Stimulated activated CD8-positive, alpha-beta memory T cell treated with anti-CD3 and anti-CD28 coated beads, Interleukin-15, amount 100 ng/mL, for 24 hours (primary cell): Measurements from ENCODE around the gene DLG2.

Experiments used
- DNase-seq: peaks from one replicate; pipeline ENCODE4 v3.0.0-alpha.2; 2020; ENCODE audit warnings: low read depth

DLG2 gene

DNA sequence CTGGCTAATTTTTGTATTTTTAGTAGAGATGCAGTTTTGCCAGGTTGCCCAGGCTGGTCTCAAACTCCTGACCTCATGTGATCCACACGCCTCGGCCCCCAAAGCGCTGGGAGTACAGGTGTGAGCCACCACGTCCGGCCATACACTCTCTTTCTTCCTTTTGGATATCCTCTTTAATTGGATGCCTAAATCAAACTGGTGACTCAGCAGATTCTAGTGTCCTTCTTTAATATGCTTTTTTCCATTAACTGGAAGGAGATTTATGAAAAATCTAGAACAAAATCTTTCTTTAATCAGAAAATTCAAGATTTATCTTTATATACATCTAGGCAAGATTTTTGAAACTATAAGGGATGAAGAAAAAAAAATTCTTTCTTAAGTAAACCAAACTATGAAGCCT, 1371.7 kb downstream of the DLG2 start:
- no peak for DNase-seq

DNA sequence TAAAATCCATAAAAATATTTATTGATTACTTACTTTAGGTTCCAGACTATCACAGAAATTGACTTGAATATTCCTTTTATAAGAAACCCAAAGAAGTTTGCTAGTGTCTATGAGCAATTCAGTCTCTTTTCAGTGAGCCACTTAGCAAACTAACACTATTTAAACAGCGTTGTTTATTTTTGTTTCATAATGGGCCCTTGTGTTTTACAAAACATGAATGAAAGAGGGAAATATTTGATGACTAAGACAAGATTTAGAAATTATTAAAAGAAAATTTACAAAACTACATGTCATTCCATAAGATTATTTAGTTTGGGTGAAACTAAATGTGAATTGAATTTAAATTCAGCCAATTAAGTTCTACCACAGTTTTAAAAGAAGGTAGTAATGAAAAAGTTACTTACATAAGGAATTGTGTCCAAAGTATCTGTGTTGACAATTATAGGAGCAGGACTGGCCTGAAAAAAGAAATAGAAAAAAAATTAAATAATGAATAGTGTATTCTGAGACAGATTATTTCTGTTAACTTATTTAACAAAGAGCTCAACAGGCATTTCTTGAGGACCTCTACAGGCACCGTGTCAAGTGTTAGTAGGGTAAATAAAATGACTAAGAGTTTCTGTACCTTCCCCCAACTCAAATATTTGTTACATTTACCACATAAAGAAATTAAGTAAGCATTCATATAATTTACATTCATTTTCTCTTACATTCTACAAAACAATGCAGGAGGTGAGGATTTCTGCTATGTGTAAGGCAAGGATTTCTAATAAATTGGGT, 1376.1 kb downstream of the DLG2 start:
- DNase-seq = no peak

DNA sequence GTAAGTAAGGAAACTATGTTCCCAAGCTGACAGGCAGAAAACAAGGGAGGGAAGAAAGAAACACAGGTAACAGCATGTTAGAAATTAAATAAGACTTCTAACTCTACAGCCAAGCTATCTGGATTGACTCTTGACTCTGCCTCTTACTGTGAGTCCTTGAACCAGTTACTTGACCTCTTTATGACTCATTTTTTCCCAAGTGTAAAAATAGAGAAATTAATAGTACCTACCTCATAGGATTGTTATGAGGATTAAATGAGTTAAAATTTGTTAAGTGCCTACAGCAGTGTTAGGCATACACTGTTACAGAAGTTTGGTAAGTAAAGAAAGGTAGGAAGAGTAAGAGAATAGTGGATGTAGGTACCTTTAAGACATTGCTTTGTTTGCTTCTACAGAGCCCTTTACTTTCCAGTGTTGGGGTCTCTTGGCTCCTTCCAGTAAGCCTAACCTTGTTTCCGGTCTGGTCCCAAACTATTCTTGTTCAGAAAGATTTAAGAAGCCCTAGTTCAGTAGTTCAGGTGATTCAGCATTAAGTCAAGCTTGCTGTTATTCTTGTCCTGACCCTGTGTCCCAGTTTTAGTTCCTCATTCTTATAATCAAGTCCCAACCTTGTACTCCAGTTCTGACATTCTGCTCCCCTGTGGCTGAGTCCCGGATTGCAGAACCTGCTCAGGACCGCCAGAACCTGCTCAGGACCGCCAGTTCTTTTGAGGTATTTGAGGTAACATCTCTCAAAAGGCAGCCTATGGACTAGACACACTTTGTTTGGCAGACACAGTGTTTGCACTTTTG, 1377.6 kb downstream of the DLG2 start:
- DNase-seq = no peak

DNA sequence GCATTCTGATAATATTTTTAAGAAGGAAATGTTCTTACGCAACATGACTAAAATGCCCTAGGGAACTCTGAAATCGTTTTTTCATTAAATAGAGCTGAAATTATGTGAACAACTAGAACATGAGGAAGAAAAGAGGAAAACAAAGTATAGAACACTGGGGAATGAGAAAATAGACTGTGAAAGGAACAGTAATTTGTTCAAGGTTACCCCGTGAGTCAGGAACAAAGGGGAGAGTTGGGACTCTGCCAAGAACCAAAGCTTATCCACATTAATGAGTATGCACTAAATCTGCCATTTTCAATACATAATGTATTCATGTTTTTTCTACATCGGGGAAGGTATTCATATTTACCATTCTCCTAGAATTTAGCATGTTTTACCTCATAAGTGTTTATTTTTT, 1379.2 kb downstream of the DLG2 start:
- no peak for DNase-seq

DNA sequence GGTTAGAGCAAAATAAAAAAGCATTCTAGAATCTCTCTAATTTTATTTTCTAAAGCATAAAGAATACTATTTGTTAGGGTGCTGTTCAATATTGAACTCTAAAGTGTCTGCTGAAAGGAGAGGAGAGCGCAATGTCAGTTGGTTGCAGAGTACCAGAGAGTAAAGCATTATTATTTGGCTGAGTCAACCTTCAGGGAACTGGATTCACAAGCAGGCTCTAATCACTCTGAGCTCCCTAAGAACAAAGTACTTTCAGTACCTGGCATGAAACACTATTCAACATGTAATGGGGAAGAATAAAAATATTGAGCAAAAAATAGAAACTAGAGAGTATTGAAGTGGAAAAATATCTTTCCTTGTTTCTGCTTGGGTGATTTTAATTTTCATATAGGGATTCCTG, 1380.0 kb downstream of the DLG2 start:
- no peak for DNase-seq

DNA sequence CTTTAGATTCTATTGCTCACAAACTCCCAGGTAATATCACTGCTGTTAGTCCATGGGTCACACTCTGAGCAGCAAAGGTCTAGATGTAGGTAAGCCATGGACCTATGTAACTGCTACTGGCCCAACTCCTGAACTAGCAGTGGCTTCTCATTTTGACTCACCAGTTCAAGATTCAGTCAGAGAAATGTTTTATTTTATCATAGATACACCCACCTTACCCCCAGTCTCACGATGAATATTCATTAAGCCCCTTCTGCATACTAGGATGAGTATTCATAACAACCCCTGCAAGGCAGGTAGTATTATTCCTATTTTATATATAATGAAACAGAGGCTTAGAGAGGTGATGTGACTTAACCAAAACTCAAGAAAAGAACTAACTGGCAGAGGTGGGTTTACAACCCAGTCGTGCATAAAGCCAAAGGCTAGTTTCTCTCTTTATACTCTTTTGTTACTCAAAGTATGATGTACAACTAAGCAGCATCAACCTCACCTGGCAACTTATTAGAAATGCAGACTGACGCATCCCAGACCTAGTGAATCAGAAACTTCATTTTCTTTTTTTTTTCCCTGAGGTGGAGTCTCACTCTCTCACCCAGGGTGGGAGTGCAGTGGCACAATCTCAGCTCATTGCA, 1383.4 kb downstream of the DLG2 start:
- no peak for DNase-seq

DNA sequence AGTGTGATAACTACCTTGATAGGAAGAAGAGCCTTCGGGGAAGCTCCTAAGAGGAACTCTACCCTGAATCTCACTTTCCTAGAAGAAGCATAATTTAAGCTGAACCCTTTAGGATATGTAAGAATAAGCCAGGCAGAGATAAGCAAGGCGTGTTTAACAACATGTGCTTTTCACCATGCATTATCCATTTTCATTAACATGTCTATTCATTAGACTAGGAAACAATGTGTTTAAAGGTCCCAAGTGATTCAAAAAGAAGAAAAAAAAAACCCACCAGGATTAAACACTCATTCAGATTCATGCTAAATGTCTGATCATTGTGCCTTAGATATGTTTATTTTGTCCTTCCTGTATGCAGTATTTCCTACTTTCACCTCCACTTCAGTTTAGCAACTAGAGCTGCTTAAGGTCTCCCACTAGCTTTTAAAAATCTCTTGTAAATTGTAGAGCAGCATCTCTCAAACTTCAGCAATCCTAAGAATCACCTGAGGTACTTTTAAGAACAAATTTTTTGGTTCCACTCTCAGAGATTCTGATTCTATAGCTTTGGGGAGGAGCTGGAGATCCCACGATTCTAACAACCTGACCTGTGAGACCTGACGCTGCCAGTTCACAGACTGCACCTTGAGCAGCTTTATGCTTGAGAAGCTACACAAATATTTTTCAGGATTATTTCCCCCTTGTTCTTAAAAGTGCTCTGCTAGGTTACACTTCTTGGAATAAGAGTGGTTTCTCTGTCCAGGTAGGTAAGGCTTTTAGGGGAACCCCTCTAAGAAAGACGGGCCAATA, 1385.6 kb downstream of the DLG2 start:
- no peak for DNase-seq

DNA sequence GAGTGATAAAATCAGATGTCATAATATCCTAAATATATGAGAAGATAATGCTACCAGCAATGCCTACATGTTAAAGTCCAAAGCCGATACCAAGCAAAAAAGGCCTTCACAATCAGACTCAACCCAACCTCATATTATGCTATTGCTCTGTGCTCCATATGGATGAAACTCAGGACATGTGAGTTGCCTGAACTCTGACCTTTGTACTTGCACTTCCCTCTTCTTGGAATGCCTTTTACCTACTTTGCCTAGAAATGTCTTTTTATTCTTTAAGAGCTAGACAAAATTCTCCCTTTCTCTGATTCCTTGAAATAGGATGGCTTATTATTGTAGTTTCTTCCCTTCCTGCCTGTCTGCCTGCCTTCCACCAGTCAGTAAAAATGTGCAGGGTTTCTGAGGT, 1386.3 kb downstream of the DLG2 start:
- no peak for DNase-seq

DNA sequence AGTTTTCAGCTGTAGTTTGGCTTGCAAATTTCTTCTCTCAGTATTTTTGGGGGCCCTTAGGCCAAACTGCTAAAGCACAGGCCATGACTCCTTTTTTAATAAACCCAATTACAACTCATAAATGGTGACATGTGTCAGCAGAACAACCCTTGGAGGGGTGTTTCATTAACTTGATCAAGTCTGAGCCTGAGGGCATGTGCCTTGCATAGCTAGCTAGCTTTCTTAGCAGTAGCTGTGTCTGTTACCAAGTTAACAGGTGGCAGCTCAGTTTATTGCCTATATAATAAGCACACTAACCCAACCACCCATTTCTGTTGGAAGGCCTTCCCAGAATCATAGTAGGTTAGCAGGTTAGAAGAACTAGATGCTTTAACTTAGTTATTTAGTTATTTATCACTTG, 1390.7 kb downstream of the DLG2 start:
- no peak for DNase-seq

DNA sequence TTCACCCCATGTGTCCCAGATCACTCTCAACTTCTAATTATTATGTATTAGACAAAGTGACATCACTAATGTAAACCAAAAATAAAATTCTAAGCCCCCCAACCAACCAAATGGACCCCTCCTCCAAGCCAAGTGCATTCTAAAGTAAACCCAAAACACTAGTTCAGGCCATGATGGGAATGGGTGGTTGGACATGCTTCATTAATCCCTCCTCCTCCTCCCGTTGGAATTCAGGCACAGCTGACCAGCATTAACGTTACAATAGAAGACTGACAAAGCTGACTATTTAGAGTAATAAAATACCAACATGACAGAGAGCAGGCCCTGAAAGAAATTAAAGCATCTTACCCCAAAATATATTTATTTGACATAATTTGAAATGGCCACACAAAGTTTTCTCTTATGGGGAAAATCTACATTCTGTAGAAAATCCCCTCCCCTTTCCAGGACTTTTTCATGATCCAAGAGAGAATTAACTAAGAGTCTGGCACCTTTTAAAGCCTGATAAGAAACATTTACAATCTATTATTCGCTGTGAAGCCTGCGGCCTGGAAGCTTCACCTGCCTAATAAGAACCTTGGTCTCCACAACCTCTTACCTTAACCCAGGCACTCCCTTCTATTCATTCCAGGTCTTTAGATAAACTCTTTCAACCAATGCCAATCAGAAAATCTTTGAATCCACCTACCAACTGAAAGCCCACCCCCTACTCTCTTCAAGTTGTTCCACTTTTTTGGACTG, 1392.5 kb downstream of the DLG2 start:
- DNase-seq = no peak

DNA sequence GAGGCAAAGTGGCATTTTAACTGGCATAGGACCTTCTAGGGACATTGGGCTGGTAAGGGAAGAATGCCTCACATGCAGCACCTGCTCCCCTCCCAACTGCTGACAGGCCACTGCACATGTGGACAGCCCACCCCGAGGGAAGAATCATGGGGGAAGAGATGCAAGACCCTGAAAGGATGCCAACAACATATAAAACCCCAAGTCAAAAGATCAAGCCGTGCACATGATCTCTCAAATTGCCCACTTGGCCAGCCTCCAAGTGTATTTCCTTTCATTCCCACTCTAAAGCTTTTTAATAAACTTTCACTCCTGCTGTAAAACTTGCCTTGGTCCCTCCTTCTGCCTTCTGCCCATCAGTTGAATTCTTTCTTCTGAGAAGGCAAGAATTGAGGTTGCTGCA, 1393.1 kb downstream of the DLG2 start:
- no peak for DNase-seq

DNA sequence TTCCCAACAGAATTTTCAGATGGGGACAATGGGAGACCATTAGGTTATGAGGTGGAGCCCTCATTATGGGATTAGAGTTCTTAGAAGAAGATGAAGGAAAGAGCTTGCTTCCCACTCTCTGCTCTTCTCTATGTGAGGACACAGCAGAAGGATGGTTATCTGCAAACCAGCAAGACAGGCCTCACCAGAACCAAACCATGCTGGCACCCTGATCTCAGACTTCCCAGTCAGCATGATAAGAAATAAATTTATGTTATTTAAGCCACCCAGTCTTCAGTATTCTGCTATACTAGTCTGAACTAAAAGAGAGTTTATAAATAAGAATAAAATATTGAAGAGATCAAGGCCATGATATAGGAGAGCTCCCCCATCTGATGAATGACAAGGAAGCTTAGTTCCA, 1394.6 kb downstream of the DLG2 start:
- no peak for DNase-seq

DNA sequence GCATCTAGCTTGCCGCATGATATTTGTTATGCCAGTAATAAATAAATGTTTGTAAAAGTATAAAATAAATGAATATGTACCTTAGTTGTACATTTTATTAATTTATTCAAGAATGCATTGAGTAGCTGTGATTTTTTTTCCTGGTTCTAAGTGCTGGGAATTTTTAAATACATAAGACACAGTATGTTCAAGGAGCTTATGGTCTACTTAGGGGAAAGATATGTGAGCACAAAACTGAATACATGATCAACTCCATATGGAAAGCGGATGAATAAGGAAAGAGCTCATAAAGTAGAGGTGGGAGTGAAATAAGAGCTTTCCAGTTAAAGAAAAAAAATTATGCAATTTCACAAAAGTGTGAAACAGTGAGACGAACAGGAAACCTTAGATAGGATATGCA, 1396.7 kb downstream of the DLG2 start:
- no peak for DNase-seq

DNA sequence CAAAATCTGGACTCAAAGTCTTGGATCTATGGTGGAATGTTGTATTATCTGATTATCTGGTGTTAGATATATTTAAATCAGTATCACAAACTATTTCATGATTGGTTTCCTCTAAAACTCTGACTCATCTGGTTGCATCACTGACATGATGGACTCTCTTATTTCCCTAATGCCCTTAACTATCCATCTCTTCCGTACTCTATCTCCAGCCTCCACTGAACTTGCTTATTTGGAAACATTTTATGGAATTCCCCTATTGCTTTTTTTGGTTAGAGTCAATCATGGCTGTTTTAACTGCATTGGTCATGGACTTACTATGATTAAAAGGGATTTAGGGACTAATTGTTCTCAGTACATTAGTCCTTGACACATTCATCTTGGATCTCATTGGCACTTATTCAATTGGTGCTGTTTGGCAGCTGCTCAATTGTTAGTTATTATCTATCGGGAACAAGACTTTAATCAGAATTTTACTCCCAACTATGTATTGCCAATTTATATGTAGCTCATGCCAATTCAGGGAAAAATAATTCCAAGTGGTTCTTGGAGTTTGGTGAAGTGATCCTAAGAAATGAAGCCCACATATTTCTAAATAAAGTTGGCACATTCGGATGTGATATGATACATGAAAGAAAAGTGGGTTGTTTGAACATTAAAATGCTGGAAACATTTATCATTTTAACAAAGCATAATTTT, 1399.0 kb downstream of the DLG2 start:
- DNase-seq = no peak

DNA sequence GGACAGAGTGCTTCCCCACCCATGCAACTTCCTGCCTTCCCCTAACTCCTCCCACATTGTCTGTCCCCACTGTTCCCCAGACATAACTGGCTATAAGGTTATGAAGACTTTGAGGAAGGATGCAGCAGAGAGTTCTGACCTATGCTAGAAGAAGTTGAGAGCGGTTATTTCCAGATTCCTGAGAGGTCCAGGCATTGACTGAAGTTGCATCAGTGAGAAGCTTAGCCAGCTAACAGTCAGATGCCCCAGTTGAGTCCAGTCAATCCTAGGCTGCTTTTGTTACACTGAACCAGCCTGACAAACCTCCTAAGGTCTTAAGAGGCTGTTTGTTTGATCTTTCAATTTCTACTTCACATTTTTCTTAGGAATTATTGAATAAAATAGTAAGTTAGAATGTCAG, 1403.1 kb downstream of the DLG2 start:
- no peak for DNase-seq

DNA sequence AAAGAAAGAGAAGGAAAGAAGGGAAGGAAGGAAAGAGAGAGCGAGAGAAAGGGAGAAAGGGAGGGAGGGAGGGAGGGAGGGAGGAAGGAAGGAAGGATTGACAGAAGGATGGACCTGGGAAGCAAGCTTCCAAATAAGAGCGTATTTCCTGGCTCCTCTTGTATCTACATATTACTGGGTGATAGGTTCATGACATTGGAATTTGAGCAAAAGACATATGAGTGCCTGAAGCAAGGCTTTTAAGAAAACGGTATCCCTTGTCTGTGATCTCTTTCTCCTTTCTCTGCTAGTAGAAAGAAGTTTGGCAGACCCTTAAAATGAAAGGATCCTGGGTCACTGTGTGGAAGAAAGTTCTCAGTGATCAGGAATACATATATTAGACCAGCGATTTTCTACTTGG, 1408.8 kb downstream of the DLG2 start:
- no peak for DNase-seq

DNA sequence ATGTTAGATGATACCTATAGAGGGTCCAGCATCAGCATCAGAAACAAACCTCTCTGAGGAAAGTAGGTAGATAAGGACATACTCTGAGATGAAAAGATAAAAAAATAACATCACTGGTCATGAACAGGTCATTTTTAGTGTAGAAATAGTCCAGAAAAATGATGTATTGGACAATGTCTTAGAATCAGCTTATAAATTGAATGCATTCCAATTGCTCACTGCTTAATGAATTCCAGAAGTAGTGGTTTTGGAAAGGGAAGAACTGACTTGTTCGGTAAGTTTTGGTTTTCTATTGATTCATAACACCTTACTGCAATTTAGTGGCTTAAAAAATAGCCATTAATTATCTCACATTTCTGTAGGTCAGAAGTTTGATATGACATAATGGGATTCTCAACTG, 1411.5 kb downstream of the DLG2 start:
- DNase-seq = no peak

DNA sequence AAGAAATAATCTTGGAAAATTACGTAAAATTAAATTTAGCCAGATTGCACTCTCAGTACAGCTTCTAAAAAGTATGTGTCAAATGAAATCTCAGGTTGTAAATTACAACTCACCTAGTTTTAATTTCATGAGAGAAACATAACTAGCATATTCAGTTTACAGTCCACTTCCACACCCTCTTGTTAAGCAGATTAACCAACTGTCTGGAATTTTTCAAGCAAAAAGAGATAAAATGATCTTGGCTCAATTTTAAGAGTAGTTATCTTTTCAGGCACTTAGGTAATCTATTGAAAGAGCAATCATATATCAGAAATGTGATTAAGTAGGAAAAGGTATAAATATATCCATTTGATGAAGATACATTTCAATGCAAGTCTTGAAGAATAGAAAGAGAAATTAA, 1412.6 kb downstream of the DLG2 start:
- no peak for DNase-seq

DNA sequence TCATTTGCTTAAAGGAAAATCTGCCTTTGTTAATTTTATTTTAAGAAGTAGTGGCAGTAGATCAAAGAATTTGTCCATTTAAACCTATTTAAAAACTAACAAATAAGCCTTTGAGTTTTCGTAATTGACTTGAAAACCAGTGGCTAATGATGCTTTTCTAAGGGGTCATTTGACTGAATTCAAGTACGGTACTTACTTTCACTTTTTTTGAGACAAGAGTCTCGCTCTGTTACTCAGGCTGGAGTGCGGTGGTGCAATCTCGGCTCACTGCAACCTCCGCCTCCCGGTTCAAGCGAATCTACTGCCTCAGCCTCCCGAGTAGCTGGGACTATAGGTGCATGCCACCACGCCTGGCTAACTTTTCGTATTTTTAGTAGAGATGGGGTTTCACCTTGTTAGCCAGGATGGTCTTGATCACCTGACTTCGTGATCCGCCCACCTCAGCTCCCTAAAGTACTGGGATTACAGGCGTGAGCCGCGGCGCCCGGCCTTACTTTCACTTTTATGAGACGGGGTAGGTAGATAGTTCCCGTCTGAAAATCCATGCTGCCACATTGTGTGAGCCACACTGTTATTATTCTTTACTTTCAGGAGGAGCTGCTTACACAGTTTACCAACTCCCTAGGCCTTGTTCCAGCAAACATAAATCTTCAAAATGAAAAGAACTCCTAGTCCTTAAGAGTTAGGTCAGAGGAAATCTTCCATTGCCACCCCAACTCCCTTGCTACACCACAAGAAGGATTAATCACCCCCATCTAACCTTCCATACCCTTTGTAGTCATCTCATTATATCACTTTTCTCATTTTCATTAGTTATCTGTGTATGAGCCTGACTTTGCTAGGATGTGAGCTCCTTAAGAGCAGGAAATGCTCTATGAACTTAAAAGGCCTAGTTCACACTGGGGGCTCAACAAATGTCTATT, 1414.4 kb downstream of the DLG2 start:
- no peak for DNase-seq

DNA sequence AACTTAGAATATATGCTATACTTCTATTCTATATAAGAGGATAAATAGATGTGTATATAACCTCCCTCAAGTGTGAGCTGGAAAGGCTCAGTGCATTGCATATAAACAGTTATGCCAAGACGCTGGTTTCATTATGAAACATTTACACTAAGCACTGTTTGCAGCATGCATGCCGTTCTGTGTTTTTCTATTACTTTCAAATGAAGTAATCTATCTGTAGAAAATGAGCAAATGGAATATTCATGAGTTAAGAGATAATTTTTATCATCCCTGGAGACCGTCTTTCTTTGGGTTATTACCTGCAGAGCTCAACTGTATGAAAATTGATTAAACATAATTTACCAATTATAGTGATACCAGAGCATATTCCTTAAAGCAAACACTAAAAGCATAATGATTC, 1415.2 kb downstream of the DLG2 start:
- no peak for DNase-seq
